Measurements from ENCODE around the gene ARMC12.

DNA sequence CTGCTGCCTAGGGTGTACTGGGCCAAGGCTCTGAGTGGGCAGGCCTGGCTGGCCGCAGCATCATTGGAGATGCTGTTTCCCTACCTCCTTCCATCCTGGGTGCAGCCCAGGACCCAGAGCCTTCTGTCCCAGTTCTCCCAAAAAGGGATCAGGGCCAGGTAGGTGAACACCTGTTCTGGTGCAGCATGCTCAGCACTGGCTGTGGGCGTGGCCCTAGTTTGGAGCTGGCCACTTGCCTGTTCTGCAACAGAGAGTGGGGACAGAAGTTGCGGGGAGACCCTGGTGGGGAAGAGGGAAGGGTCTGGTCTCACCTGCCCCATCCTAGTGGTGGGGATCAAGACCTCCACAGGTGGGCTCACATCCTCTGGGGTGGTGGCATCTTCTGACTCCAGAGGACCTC is 1.4 kb upstream of the ARMC12 start:
- TF ChIP-seq, protein P1, sequence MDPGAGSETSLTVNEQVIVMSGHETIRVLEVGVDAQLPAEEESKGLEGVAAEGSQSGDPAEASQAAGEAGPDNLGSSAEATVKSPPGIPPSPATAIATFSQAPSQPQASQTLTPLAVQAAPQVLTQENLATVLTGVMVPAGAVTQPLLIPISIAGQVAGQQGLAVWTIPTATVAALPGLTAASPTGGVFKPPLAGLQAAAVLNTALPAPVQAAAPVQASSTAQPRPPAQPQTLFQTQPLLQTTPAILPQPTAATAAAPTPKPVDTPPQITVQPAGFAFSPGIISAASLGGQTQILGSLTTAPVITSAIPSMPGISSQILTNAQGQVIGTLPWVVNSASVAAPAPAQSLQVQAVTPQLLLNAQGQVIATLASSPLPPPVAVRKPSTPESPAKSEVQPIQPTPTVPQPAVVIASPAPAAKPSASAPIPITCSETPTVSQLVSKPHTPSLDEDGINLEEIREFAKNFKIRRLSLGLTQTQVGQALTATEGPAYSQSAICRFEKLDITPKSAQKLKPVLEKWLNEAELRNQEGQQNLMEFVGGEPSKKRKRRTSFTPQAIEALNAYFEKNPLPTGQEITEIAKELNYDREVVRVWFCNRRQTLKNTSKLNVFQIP (CRISPR knock-in tag; IDR thresholded peaks at IDR 0.05; ENCODE audit: borderline replicate concordance, low read depth): no peak
- TF ChIP-seq, protein P2, sequence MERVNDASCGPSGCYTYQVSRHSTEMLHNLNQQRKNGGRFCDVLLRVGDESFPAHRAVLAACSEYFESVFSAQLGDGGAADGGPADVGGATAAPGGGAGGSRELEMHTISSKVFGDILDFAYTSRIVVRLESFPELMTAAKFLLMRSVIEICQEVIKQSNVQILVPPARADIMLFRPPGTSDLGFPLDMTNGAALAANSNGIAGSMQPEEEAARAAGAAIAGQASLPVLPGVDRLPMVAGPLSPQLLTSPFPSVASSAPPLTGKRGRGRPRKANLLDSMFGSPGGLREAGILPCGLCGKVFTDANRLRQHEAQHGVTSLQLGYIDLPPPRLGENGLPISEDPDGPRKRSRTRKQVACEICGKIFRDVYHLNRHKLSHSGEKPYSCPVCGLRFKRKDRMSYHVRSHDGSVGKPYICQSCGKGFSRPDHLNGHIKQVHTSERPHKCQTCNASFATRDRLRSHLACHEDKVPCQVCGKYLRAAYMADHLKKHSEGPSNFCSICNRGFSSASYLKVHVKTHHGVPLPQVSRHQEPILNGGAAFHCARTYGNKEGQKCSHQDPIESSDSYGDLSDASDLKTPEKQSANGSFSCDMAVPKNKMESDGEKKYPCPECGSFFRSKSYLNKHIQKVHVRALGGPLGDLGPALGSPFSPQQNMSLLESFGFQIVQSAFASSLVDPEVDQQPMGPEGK (CRISPR knock-in tag; IDR thresholded peaks at IDR 0.05; ENCODE audit: borderline replicate concordance): no peak
- no peak for TF ChIP-seq ZFP30 (CRISPR knock-in tag; IDR thresholded peaks at IDR 0.05)
